H9 (cell line): ENCODE results near the gene NT5C2. TPM values are rescaled to one million over a fixed set of nuclear protein-coding genes. Genes with fewer than 3 reads are reported as not detected.

Experiments used
- DNase-seq: peaks from one replicate; pipeline ENCODE4 v3.0.0-alpha.2; 2017
- H2AFZ ChIP-seq: one replicate; pipeline ENCODE4 v1.6.1; 2013; ENCODE audit warnings: mild to moderate bottlenecking, low read length, control low read depth, moderate library complexity
- H2AK5ac ChIP-seq: 2 replicates; pipeline ENCODE4 v1.6.1; 2013; ENCODE audit warnings: low read length, control low read depth, mixed read lengths; ENCODE audit not compliant: insufficient read length
- H2BK120ac ChIP-seq: one replicate; pipeline ENCODE4 v1.6.1; 2013; ENCODE audit warnings: low read depth, mild to moderate bottlenecking, low read length, control low read depth, inconsistent platforms; ENCODE audit not compliant: poor library complexity, severe bottlenecking
- H2BK12ac ChIP-seq: 2 replicates; pipeline ENCODE4 v1.6.1; 2013; ENCODE audit warnings: low read length, control low read depth, mixed read lengths, low read depth; ENCODE audit not compliant: insufficient read length
- H2BK15ac ChIP-seq: 2 replicates; pipeline ENCODE4 v1.6.1; 2013; ENCODE audit warnings: low read depth, low read length, control low read depth
- H2BK20ac ChIP-seq: one replicate; pipeline ENCODE4 v1.6.1; 2013; ENCODE audit warnings: low read depth, mild to moderate bottlenecking, low read length, control low read depth, inconsistent platforms; ENCODE audit not compliant: poor library complexity, severe bottlenecking
- H2BK5ac ChIP-seq: 2 replicates; pipeline ENCODE4 v1.6.1; 2013; ENCODE audit warnings: low read length, control low read depth, mixed read lengths; ENCODE audit not compliant: insufficient read length
- H3K14ac ChIP-seq: 2 replicates; pipeline ENCODE4 v1.6.1; 2013; ENCODE audit warnings: low read length, control low read depth; ENCODE audit not compliant: insufficient read depth
- H3K18ac ChIP-seq: 2 replicates; pipeline ENCODE4 v1.6.1; 2013; ENCODE audit warnings: low read depth, mild to moderate bottlenecking, mixed read lengths, low read length, control low read depth; ENCODE audit not compliant: insufficient read length
- H3K23ac ChIP-seq: 2 replicates; pipeline ENCODE4 v1.6.1; 2013; ENCODE audit warnings: low read length, control low read depth, mixed read lengths, low read depth; ENCODE audit not compliant: insufficient read length
- H3K23me2 ChIP-seq: 2 replicates; pipeline ENCODE4 v1.6.1; 2013; ENCODE audit warnings: low read depth, mild to moderate bottlenecking, mixed read lengths, low read length, control low read depth; ENCODE audit not compliant: insufficient read length, poor library complexity, severe bottlenecking
- H3K27ac ChIP-seq: 2 replicates; pipeline ENCODE4 v1.5.1; 2013; ENCODE audit warnings: low read length, control low read depth, mixed read lengths, low read depth; ENCODE audit not compliant: insufficient read length
- H3K27me3 ChIP-seq: 2 replicates; pipeline ENCODE4 v1.6.1; 2013; ENCODE audit warnings: low read length, control low read depth, inconsistent platforms; ENCODE audit not compliant: insufficient read depth
- H3K4ac ChIP-seq: 2 replicates; pipeline ENCODE4 v1.6.1; 2013; ENCODE audit warnings: low read depth, mild to moderate bottlenecking, control low read depth, inconsistent platforms, low read length, moderate library complexity
- H3K4me1 ChIP-seq: 2 replicates; pipeline ENCODE4 v1.6.1; 2013; ENCODE audit warnings: low read length, control low read depth, inconsistent platforms; ENCODE audit not compliant: insufficient read depth
- H3K4me2 ChIP-seq: 2 replicates; pipeline ENCODE4 v1.6.1; 2013; ENCODE audit warnings: low read length, control low read depth, mixed read lengths; ENCODE audit not compliant: insufficient read length, insufficient read depth
- H3K56ac ChIP-seq: 2 replicates; pipeline ENCODE4 v1.6.1; 2013; ENCODE audit warnings: low read depth, mild to moderate bottlenecking, mixed read lengths, low read length, control low read depth; ENCODE audit not compliant: insufficient read length
- H3K79me1 ChIP-seq: 2 replicates; pipeline ENCODE4 v1.6.1; 2013; ENCODE audit warnings: low read depth, mild to moderate bottlenecking, moderate library complexity, low read length, control low read depth, inconsistent platforms; ENCODE audit not compliant: insufficient read depth, poor library complexity, severe bottlenecking
- H3K79me2 ChIP-seq: 2 replicates; pipeline ENCODE4 v1.6.1; 2013; ENCODE audit warnings: low read length, control low read depth, inconsistent platforms; ENCODE audit not compliant: insufficient read depth
- H3K9ac ChIP-seq: 2 replicates; pipeline ENCODE4 v1.6.1; 2013; ENCODE audit warnings: low read length, control low read depth, mixed read lengths; ENCODE audit not compliant: insufficient read length; ENCODE audit errors: extremely low read depth
- H3K9me3 ChIP-seq: one replicate; pipeline ENCODE4 v1.6.1; 2013; ENCODE audit warnings: low read depth, low read length, inconsistent platforms; ENCODE audit not compliant: control insufficient read depth
- H3T11ph ChIP-seq: one replicate; pipeline ENCODE4 v1.6.1; 2013; ENCODE audit warnings: mild to moderate bottlenecking, low read length, control low read depth, inconsistent platforms
- H4K20me1 ChIP-seq: one replicate; pipeline ENCODE4 v1.6.1; 2013; ENCODE audit not compliant: control insufficient read depth, insufficient read length, insufficient read depth
- H4K5ac ChIP-seq: 2 replicates; pipeline ENCODE4 v1.6.1; 2013; ENCODE audit warnings: low read depth, mild to moderate bottlenecking, mixed read lengths, low read length, control low read depth; ENCODE audit not compliant: insufficient read length
- H4K8ac ChIP-seq: replicated peaks from 2 replicates; pipeline ENCODE4 v1.6.1; 2013; ENCODE audit warnings: low read length, control low read depth, mixed read lengths, low read depth; ENCODE audit not compliant: insufficient read length
- H4K91ac ChIP-seq: 2 replicates; pipeline ENCODE4 v1.6.1; 2013; ENCODE audit warnings: low read depth, mild to moderate bottlenecking, moderate library complexity, mixed read lengths, low read length, control low read depth; ENCODE audit not compliant: insufficient read length
- H3K27ac Mint-ChIP-seq, 3 experiments: 2 replicates in 2 of 3; 3 replicates in 1 of 3; pipeline ENCODE4 v1.8.0; 2020 to 2021; ENCODE audit warnings: mixed read lengths in 3 of 3, mild to moderate bottlenecking in 1 of 3, moderate library complexity in 1 of 3
- H3K27me3 Mint-ChIP-seq: 2 replicates; pipeline ENCODE4 v1.8.0; 2021; ENCODE audit warnings: low read depth, mild to moderate bottlenecking, moderate library complexity, mixed read lengths
- H3K36me3 Mint-ChIP-seq, 3 experiments: 2 replicates in 2 of 3; 3 replicates in 1 of 3; pipeline ENCODE4 v1.8.0; 2020 to 2021; ENCODE audit warnings: low read depth in 3 of 3, mixed read lengths in 3 of 3; ENCODE audit not compliant: insufficient read depth in 1 of 3
- H3K4me1 Mint-ChIP-seq, 2 experiments: 2 replicates each; pipeline ENCODE4 v1.8.0; 2020; ENCODE audit warnings: mixed read lengths in 2 of 2
- H3K4me3 Mint-ChIP-seq, 2 experiments: 2 replicates in 1 of 2; 3 replicates in 1 of 2; pipeline ENCODE4 v1.8.0; 2020 to 2021; ENCODE audit warnings: mild to moderate bottlenecking in 2 of 2, mixed read lengths in 2 of 2, moderate library complexity in 1 of 2
- H3K9me3 Mint-ChIP-seq, 2 experiments: 2 replicates in 1 of 2; 3 replicates in 1 of 2; pipeline ENCODE4 v1.8.0; 2020; ENCODE audit warnings: mild to moderate bottlenecking in 2 of 2, mixed read lengths in 2 of 2, moderate library complexity in 1 of 2
- CTCF ChIP-seq: fragments of 200-600 bp; sonication (generic); conservative IDR thresholded peaks from 3 replicates; pipeline ENCODE4 v1.8.0; 2021; ENCODE audit warnings: antibody characterized with exemption, mild to moderate bottlenecking
- WGBS: extraction: QIAGEN DNeasy Blood & Tissue Kit; methylation state at CpG from one replicate; pipeline ENCODE4 v1.1.7; 2013; ENCODE audit warnings: missing lambda C conversion rate, low lambda C conversion rate, mixed read lengths; ENCODE audit not compliant: insufficient read length; ENCODE audit errors: extremely low coverage; 5-methylcytosine and 5-hydroxymethylcytosine counted together
- total RNA-seq: library from RNA; stranded (reverse); gene quantifications from 2 replicates; pipeline ENCODE4 v1.2.1, GENCODE V29; 2021

Gene NT5C2
- total RNA-seq, 1 experiment from 2014 or later, result 69.6 TPM

GRCh38 chr10:103181244-103181643 lies 11.8 kb downstream of the NT5C2 start:
- no peak overlapping the region for H2BK15ac ChIP-seq
- H3K9me3 ChIP-seq, result no peaks in the 10 kb centered on the region
- peaks cover 18 to 22% of the 10 kb centered on the region in 2 experiments for H3K4me1 Mint-ChIP-seq
- H2BK20ac ChIP-seq, result no peak overlapping the region
- no peak overlapping the region for H3K27ac ChIP-seq
- H3K27me3 Mint-ChIP-seq, result no peaks in the 10 kb centered on the region
- peaks cover 6% of the 10 kb centered on the region for H3K79me1 ChIP-seq
- no peak overlapping the region for H3K14ac ChIP-seq
- H3K56ac ChIP-seq, result no peak overlapping the region
- no peak overlapping the region for H4K8ac ChIP-seq
- H3K18ac ChIP-seq, result no peak overlapping the region
- H3K36me3 Mint-ChIP-seq, result peaks cover 1 to 34% (median 13%) of the 10 kb centered on the region in 3 experiments; a peak in 4 of 7 replicates
- TF ChIP-seq CTCF, result no peak
- peaks cover 4% of the 10 kb centered on the region for H3K4me1 ChIP-seq
- no peak overlapping the region for H3K4me2 ChIP-seq
- H3K27ac Mint-ChIP-seq, result peak overlapping the region in 1 of 3 experiments; percentile 46; a peak in 2 of 7 replicates
- H3T11ph ChIP-seq, result no peak overlapping the region
- H3K4ac ChIP-seq, result no peak overlapping the region
- no peak overlapping the region for H3K23ac ChIP-seq
- no peak overlapping the region for H2BK12ac ChIP-seq
- no peak overlapping the region for H2BK5ac ChIP-seq
- no peaks in the 10 kb centered on the region for H3K9me3 Mint-ChIP-seq
- H3K79me2 ChIP-seq, result peaks cover 13% of the 10 kb centered on the region; the same call in 1 of the 2 replicates
- H3K4me3 Mint-ChIP-seq, result no peak overlapping the region
- no peaks in the 10 kb centered on the region for H3K27me3 ChIP-seq
- no peak overlapping the region for H3K9ac ChIP-seq
- H3K23me2 ChIP-seq, result no peaks in the 10 kb centered on the region
- no peak for DNase-seq
- H2AK5ac ChIP-seq, result no peak overlapping the region
- H4K20me1 ChIP-seq, result no peaks in the 10 kb centered on the region
- no peak overlapping the region for H4K5ac ChIP-seq
- H2BK120ac ChIP-seq, result no peak overlapping the region
- H4K91ac ChIP-seq, result no peak overlapping the region
- H2AFZ ChIP-seq, result no peak overlapping the region
- no CpG with 5 or more reads among the region's 4 CpGs for WGBS
